Kasumi-1 (cell line): ENCODE measurements around the gene SPACA9.

ENCODE experiments used
- DNase-seq, 2 experiments: peaks; one replicate each; lab custom pipeline; 2025; lab: John Stamatoyannopoulos, UW

The SPACA9 gene

DNA sequence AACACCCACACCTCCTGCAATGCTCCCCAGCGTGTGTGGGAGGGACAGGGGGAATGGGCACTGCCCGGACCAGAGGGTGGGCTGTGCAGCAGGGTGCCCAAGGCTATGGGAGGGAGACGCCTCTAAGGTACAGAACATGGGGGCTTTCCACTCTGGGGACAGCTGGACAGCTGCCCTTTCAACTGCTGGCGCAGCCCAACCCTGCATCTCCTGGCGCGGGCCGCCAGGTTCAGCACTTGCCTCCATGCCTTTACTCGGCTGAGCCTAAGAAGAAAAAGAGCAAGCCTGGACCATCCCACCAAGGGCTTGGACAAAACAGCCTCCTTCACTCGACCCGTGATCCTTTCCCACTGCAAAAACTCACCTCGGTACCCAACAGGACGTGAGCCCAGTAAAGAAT lies 15.6 kb upstream of the SPACA9 start:
- no peak for DNase-seq

DNA sequence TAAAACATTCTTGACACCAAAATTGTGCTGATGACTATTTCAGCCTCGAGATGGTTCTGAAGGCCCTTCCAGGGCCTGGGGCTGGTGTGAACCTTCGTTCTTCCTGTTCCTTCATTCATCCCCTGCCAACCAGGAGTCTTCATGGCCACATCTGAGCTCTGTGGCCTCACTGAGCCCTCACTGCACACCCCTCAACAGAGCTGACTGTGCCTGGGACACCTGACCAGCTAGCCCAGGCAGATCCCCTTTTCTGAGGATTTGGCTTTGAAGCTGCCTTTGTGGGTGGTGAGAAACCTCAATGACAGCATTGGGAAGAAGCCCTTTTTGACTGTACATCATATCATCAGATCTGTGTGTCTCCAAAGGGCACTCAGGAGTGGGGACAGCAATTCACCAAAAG lies 14.4 kb upstream of the SPACA9 start:
- DNase-seq, result no peak

DNA sequence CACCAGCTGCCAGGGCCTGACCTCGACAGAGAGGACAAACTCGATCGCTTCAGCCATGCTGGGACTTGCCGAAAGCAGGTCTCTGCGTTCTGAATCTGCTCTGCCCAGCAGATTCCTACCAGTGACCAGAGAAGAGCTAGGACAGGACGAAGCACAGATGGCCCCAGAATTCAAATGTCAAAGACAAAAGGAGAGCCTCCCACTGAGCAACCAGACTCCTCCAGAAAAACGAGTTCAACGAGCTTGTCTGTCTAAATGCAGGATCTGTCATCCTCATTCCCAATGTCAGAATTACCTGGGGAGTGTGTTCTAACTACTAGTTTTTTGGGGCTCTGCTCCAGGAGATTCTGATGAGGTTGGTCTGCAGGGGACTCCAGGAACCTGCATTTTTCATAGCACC lies 14.0 kb upstream of the SPACA9 start:
- DNase-seq, result no peak

DNA sequence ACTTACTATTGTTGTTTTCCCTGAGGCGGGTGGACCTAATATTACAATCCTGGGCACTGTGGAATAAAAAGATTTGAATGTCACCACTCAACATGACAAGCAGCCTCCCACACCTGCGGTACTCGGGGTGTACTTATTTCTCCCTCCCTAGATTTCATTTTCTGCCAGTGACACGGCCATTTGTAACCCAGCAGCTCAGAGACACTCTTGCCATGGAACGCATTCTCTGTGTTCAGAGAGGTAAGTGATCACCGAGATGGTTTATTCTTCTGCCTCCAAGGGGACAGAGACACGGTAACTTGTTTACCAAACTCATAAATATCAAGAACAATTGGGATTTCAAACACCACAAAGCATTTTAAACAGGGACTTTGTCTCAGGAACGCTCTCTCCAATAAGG lies 11.8 kb upstream of the SPACA9 start:
- DNase-seq, result no peak

DNA sequence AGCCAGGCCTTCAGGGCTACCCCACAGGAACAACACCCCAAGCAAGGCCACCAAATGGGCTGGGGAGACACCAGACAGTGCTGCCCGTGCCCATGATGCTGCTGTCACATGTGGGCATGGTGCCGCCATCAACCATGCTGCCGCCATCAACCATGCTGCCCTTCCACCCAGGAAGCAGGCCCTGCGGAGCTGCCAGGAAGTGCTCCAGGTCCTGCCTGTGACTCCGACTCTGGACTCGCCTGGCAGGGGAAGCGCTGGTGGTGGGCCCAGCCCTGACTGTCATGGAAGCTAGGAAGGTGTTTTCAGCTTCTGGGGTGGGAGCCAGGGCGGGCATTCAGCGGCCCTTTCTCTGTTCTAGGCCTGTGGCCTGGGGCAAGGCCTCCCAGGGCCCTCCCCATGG lies 9.4 kb upstream of the SPACA9 start:
- DNase-seq, result no peak

DNA sequence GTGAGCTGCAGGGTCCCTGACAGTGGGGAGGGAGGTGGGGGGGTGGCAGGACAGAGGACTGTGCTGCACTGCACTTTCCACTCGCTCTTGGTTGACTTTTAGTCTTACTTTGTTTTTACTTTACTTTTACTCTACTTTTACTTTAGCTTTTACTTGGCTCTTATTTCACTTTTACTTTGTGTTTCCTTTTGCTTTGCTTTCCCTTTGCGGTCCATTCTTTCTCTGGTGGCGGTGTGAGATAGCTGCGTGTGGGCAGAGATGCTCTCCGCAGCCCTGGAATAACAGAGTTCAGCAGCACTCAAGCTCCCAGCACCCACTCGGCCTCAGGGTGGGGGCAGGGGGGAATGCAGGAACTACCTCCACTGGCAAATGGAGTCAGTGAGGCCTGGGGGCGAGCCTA lies 5.3 kb upstream of the SPACA9 start:
- no peak for DNase-seq

DNA sequence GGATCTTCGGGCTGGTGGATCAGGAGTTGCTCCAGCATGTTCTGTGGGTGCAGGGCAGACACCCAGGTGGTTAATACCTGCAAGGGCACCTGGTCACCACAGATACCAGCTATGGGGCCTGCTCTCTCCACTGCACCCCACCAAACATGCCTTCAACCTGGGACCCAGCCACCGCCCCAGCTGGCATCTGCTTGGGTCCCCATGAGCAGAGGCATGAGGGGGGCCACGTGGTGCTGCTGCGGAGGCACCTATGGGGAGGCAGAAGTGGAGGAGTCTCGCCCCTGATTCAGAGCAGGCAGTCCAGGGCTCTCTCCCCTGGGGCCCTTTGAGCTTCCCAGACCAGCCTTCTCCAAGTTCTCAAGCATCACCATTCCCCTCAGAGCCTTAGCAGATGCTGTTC lies 3.5 kb upstream of the SPACA9 start:
- DNase-seq, result no peak

DNA sequence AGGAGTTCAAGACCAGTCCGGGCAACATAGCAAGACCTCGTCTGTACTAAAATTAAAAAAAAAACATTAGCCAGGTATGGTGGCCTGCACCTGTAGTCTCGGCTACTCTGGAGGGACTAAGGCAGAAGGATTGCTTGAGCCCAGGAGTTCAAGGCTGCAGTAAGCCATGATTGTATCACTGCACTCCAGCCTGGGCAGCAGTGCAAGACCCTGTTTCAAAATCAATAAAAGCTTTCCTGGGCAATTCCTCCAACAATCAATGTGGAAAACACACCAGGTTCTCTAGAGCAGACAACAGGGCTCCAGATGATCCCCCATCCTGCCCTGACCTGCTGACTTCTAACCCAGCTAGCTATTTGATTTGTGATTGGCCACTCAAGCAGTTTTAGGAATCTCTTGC lies 1.8 kb upstream of the SPACA9 start:
- no peak for DNase-seq

DNA sequence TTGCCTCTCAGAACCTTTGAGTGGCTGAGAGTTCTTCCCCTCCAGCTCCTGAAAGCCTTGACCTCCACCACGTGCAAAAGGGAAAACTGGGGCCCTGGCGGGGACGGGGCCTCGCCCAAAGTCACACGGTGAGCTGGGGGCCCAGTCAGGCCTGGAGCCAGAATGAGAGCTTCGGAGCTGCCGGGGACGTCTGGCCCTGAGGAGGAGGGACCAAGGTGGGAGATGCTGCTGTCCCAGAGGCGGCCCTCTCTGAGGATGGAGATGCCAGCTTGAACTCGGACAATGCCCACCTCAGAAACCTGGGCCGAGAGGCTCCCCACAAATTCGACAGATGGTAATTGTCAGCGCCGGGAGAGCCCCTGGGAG lies 1.3 kb upstream of the SPACA9 start:
- DNase-seq, result no peak

DNA sequence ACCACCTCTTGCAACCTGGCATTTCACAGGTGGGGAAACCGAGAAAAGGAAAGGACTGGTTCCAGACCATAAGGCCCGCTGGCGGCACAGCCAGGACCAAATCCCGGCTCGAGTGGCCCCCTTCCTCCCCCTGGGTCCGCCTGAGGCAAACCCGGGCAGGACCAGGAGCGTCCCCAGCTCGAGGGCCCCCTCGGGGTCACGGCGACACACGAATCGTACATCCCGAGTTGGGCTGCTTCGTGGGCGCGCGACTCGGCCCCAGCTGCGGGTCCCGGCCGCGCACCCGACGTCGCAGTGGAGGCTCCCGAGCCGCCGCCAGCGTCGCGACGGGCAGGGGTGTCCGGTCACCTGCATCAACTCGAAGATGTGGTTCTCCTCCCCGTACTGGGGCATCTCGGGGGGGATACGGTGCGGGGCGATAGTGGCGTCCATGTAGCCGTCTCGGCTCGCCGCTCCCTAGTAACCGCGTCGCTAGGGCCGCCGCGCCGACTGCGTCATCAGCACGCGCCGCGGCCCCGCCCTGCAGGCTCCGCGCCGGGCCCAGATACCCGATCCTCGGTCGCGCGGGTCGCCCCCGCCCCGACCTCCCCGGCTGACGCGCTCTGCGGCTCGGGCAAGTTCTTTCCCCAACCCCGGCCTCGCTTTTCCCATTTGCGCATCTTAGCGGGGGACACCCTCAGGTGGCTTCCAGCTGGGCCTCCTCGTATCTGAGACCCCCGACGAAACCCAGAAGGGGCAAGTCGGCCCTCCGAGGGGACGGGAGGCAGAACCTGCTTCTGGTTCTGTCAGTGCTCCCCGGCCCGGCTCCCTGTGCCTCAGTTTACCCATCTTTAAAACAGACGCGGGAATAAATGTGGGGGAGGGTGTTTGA lies 639 bp upstream of the SPACA9 start, which contains the start of gene AK8:
TSS of gene AK8 (minus strand) at position 461 of the 871 bp plus-strand sequence. CDS start at position 432, 29 bp downstream.
- peak; percentile 32 to 35 for DNase-seq

DNA sequence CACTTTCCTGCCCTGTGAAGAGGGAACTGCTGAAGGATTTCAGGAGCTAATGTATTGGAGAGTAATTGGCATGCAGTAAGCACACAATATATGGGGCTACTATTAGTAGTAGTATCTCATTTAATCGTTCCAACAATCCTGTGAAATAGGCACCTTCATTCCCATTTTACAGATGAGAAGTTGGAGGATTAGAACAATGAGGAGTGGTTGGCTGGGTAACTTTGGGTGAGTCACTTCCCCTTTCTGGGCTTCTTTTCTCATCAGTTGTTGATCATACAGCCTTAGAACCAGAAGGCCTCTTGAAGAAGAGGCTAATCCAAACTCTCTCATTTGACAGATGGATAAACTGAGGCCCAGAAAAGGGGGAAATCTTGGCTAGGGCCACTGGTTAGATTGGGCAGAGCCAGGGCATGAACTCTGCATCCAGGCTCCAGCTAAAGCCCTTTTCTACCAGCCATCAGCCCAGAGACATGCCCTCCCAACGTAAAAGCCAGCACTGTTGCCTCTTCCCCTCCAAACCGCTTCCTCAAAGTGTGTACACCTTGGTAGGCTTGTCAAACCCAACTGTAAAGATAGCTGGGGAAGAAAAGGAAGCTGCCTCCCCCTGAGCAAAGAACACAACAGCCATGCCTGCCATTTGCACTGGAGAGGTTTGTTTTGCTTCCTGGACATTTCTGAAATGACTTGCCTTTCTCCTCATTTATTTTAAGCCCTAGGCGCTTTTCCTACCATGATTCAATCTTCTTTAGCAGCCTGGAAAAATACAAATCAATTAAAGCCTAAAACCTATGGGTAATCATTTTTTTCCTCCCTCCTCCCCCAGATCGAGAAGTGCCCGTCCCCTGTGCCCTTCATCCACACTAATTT lies 992 bp downstream of the SPACA9 start:
- peak; percentile 29 to 30 for DNase-seq

DNA sequence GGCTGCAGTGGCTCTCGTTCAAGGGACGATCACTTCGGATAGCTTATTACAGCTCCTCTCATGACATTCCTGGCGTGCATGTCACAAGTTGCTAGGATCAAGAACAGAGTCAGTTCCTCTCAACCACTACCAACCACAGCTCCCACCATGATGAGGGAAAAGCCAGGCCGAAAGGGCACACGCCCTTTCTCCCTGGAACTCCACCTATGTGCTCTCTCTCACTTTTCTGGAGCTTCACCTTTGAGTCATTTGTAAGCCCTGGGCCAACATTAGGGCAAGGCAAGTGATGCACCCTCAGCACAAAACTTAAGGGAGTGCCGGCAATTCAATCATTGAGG lies 1.6 kb downstream of the SPACA9 start:
- DNase-seq, result no peak

DNA sequence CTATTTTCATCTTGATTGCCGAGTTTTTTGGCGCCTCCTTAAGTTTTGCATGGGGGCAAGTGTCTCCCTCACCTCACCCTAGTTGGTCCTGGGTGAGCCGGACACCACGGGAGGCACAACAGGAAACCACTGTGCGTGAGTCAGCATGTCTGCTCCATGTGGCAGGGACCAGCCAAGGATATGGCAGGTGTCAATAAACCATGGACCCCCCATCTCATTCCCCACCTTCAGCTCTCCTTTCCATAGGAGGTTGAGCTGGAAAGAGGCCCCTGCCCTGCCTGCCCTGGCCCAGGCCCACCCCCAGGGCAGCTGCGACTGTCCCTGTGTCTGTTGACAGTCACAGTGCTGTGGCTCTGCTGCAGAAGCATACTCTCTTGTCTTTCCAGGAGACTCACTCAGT lies 3.1 kb downstream of the SPACA9 start:
- peak in 1 of 2 experiments; percentile 16 for DNase-seq

DNA sequence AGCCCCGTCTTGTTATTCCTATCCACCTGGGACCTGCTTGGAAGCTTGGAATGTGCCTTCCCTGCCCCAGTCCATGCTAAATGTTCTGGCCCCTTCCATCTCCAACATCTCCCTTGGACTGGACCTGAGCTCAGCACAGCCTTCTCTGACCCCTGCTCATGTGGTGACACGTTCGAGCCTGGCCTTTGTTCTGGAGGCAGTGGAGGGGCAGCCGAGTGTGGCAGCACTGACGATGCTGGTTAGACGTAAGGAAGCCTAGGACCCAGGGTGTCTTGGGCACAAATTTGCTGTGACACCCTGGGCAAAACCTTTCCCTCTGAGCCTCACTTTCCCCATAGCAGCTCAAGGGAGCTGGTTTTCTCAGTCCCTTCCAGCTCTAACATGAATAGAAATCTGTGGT lies 3.9 kb downstream of the SPACA9 start:
- no peak for DNase-seq

DNA sequence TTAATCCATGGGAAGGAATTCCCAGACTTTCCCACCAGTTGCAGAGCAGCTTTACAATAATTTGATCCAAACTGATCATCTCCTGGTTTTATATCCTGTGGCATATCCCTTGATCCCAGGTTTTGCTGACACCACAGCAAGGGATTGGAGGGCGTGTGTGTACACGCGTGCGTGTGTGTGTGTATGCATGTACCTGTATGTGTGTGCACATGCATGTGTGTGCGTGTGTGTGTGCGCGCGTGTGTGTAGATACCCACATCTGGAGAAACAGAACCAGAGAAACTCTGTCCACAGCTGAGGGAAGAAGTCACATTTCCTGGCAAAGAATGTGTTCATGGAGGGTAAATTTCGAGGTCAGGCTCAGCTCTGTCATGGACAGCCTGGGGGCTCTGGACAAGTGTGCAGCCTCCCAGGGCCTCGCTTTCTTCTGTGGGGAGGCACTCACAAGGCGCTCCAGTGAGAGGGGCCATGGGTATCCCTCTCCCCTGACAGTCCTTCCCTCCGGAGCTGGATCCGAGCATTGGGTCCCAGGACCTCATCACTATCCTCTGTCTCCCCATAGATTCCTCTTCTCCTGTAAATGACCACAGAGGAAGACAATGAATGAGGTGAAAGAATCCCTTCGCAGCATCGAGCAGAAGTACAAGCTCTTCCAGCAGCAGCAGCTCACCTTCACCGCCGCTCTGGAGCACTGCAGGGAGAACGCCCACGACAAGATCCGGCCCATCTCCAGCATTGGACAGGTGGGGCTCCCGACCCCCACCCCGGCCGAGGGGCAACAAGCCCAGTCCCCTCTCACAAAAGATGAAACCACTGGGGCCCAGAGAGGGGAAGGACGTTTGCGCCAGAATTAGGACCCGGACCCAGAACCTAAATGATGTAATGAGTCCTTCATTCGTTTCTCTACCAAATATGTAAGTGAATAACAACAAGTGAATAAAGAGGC lies 4.9 kb downstream of the SPACA9 start:
- no peak for DNase-seq

DNA sequence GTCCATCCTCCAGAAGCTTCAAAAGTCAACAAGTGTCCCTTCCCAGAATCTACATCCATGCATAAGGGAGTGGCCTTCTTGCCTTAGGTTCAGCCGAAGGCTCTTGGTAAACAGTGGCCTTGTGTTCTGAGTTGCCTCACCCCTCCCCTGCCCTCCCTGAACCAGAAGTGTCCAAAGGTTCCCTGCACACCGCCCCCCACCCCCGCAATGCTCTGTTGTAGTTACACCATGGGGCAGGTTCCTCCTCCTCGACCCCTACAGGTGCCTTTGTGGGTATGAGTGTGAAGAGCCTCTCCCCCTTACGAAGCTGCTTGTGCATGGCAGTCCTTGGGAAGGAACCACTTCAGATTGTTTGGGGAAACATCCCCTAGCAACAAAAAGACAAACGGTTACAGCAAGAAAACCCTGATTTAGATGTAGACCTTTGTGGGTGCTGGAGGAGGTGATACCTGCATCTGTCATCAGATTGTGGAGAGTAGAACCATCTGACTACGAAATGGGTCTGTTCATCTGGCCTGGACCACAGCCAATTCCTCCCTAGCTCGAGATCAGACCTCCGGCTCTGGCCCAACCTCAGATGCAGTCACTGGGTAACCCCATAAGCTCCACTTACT lies 7.1 kb downstream of the SPACA9 start:
- no peak for DNase-seq

DNA sequence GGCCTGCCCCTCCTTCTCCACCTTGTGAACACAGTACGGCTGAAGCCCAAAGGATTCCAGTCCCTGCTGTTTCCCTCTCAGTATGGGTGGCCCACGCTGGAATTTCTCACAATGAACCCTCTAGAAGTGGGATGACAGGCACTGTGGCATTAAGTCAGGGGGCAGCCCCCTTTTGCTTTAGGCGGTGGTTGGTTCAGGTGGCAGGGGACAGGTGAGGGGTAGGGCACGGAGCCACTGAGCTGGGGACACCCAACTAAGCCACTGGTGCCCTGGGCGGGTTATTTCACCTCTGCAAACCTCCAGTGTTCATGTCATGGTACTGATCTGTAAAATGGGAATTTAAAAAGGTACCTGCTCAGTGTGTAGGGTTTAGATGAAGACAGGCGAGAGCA lies 7.6 kb downstream of the SPACA9 start:
- DNase-seq, result no peak

DNA sequence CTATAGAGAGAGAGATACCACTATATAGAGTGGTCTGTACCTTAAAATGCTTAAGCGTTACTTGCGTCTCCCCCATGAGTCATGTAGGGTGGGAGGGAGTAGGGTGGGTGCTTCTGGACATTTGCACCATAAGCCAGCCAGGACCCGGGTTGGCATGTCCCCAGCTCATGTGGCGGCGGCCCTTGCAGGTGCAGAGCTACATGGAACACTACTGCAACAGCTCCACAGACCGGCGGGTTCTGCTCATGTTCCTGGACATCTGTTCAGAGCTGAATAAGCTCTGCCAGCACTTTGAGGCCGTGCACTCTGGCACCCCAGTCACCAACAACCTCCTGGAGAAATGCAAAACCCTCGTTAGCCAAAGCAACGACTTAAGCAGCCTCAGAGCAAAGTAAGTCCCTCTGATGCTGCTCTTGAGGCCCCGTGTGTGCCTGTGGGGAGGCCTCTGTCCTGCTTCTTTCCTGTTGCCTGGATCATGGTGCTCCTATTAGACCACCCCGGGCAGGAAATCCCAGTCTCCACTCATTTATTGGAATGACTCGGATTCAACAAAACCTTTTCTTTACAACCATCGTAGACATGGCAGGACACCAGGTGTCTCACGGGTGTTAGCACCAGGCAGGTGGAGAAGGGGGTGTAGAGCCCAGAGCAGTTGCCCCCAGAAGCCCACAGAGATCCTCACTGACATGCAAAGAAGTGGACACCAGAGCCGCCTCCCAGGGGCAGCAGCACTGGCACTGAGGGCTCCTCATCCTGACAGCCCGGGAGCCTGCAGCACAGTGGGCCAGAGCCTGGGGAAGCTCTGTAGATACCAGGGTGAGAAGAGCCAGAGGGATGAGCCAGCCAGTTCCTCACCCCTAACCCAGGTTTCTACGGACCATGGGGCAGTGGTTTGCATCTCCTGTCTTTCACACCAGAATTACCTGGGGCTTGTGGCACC lies 8.8 kb downstream of the SPACA9 start:
- no peak for DNase-seq

DNA sequence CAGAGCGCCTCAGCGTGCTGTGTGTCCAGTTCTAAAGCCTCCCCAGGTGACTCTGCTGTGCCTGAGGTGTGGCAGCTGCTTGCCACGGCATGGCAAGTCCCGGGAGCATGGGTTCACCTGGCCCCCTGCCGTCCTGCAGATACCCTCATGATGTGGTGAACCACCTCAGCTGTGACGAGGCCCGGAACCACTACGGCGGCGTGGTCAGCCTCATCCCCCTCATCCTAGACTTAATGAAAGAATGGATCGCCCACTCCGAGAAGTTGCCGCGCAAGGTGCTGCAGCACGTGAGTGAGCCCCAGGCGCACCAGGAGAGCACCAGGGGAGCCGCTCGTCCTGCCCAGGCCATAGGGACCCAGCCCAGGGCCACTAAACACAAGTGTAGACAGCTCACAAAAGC lies 9.5 kb downstream of the SPACA9 start:
- DNase-seq, result no peak

DNA sequence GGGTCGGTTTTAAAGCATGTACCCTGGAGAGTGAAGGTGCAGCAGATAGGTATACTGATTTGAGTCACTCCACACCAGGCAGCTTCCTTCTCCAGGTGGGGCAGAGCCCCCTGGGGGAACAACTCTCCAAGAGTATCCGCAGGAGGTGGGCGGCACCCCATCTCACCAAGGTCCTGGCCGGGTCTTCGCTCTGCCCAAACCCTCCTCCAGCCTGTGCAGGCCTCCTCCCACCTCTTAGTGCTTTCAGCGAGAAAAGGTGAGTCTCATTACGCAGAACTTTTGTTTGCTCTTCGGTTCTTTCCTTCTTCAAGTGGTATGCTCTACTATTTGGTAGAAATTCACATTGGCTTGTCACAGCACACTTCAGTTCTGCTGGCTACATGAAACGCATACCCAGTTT lies 13.7 kb downstream of the SPACA9 start:
- no peak for DNase-seq

DNA sequence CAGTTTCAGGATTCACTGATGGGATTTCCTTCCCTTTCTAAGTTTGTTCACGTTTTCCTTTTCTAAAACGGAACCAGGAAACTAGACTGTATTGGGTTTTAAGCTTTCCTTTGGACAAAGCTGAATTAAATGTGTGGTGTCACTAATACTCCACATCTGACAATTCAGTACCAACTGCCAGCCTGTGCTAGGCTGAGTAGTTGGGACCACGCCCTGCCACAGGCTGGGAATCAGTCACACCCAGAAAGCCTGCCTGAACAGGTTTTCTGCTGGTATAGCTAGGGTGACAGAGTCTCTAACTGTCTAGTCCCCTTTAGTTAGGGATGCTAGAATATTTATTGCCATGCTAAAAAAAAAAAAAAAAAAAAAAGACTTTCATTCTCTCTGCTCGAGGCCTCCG lies 15.6 kb downstream of the SPACA9 start:
- DNase-seq, result no peak
